Measurements from ENCODE around the gene SLC26A1.

- TF ChIP-seq CTCF (conservative IDR thresholded peaks at IDR 0.05; ENCODE audit: low read length) = no peak
- no peak for TF ChIP-seq EZH2phosphoT487 (IDR thresholded peaks at IDR 0.05; ENCODE audit: borderline replicate concordance, low read depth, low read length)
Observed at GRCh38 chr4:1017706-1018105, 24.5 kb upstream of the SLC26A1 start.

Measured in OCI-LY7 (cell line).